Measurements from ENCODE around the gene COL9A2.

DNA sequence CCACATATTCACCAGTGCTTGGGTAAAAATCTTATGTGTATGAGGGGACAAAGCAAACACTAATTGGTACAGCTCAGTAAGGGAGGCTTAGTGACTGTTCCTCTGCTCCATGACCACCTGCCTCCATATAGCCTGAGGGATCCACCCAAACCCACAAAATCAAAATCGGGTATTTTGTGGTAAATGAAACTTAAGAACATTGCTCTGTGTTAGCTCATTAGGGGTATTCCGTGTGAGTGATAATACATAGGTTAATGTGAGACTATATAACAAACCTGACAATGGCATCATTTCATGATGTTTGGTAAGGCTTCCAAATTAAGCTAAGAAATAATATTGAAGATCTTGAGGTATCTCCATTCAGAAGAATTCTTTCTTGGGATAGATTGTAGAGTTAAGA is 25.8 kb downstream of the COL9A2 start:
- TF ChIP-seq EZH2 (IDR thresholded peaks at IDR 0.05; ENCODE audit: borderline replicate concordance, insufficient read depth, low read depth, low read length, poor library complexity, severe bottlenecking): no peak
- TF ChIP-seq, protein P1, sequence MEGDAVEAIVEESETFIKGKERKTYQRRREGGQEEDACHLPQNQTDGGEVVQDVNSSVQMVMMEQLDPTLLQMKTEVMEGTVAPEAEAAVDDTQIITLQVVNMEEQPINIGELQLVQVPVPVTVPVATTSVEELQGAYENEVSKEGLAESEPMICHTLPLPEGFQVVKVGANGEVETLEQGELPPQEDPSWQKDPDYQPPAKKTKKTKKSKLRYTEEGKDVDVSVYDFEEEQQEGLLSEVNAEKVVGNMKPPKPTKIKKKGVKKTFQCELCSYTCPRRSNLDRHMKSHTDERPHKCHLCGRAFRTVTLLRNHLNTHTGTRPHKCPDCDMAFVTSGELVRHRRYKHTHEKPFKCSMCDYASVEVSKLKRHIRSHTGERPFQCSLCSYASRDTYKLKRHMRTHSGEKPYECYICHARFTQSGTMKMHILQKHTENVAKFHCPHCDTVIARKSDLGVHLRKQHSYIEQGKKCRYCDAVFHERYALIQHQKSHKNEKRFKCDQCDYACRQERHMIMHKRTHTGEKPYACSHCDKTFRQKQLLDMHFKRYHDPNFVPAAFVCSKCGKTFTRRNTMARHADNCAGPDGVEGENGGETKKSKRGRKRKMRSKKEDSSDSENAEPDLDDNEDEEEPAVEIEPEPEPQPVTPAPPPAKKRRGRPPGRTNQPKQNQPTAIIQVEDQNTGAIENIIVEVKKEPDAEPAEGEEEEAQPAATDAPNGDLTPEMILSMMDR (IDR thresholded peaks at IDR 0.05): no peak
